T-helper 17 cell (primary cell): ENCODE data around the gene PDYN. TPM values are rescaled to one million over a fixed set of nuclear protein-coding genes. Genes with fewer than 3 reads are reported as not detected.

Experiments used
- ATAC-seq: fragments of 150-1000 bp; cut with Tn5 transposase; 2 replicates; pipeline ENCODE4 v1.10.0; 2021; ENCODE audit warnings: mild to moderate bottlenecking, moderate library complexity
- DNase-seq, 3 donors: peaks; one replicate each; pipeline versions ENCODE4 v3.0.0 to v3.0.0-alpha.2; 2020 to 2021
- H3K9me3 ChIP-seq: one replicate; pipeline ENCODE4 v1.7.0; 2013; ENCODE audit warnings: low read length, mild to moderate bottlenecking; ENCODE audit not compliant: control insufficient read depth, poor library complexity, severe bottlenecking
- H3K27ac Mint-ChIP-seq: one replicate; pipeline ENCODE4 v1.8.0; 2022; ENCODE audit warnings: mild to moderate bottlenecking, moderate library complexity, mixed read lengths
- H3K27me3 Mint-ChIP-seq: one replicate; pipeline ENCODE4 v1.8.0; 2022; ENCODE audit warnings: mixed read lengths
- H3K36me3 Mint-ChIP-seq: one replicate; pipeline ENCODE4 v1.8.0; 2022; ENCODE audit warnings: low read depth, mixed read lengths
- H3K4me1 Mint-ChIP-seq: one replicate; pipeline ENCODE4 v1.8.0; 2022; ENCODE audit warnings: mild to moderate bottlenecking, mixed read lengths
- H3K4me3 Mint-ChIP-seq: one replicate; pipeline ENCODE4 v1.8.0; 2022; ENCODE audit warnings: mild to moderate bottlenecking, moderate library complexity, mixed read lengths
- total RNA-seq, 4 donors: library from RNA in 2 of 4; stranded (reverse) in 2 of 4; gene quantifications; one replicate each; pipeline ENCODE4 v1.2.3 and lab custom pipeline; 2022 to 2026

The PDYN gene
- total RNA-seq, 2 donors from 2014 or later: not detected

GRCh38 chr20:1932971-1933370 lies 60.9 kb downstream of the PDYN start:
- H3K27me3 Mint-ChIP-seq: peaks cover 87% of the 10 kb centered on the region
- H3K4me1 Mint-ChIP-seq: no peaks in the 10 kb centered on the region
- no peak for DNase-seq
- peaks cover 5% of the 10 kb centered on the region for H3K36me3 Mint-ChIP-seq
- no peak overlapping the region for H3K27ac Mint-ChIP-seq
- H3K4me3 Mint-ChIP-seq: no peak overlapping the region
- no peaks in the 10 kb centered on the region for H3K9me3 ChIP-seq
- no peak for ATAC-seq

DNA sequence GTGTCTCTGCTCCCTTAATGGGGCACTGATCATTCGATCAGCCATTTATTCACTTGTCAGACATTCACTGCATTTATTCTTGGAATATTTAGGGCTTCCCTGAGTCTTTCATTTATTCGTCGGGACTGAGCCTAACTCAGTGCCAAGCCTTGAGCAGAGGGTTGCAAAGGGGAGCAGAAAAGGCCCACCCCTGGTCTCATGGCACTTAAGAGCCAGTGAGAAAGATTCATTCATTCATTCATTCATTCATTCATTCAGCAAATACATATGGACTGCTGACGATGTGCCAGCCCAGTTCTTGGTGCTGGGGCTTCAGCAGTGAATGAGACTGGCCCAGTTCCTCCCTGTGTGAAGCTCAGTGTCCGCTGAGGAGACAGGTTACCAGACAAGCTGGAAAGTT lies 62.0 kb downstream of the PDYN start:
- Mint-ChIP-seq H3K27ac (no peak overlapping the region), H3K27me3 (peaks cover 86% of the 10 kb centered on the region), H3K4me1 (no peaks in the 10 kb centered on the region), H3K4me3 (no peak overlapping the region), H3K36me3 (peaks cover 5% of the 10 kb centered on the region)
- no peaks in the 10 kb centered on the region for H3K9me3 ChIP-seq
- no peak for ATAC-seq
- DNase-seq: no peak

DNA sequence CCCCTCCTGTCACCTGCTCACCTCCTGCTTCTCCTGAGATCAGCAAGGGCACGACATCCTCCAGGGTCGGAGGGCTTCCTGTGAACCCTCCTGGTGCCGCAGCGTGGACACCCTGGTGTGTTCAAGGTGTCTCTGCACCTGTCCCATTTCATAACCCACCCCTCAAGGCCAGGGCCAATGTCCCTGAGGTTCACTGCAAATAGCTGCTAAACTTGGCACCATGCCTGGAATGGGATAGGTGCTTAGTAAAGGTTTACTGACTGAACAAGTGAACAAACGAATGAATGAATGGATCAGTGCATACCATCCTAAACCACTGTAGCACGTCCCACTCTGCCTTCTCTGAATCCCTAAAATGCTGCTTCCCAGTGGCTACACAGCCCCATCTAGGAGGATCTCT lies 63.7 kb downstream of the PDYN start:
- Mint-ChIP-seq H3K4me3 (no peak overlapping the region), H3K27me3 (peaks cover 76% of the 10 kb centered on the region), H3K27ac (no peak overlapping the region), H3K4me1 (no peaks in the 10 kb centered on the region), H3K36me3 (peaks cover 5% of the 10 kb centered on the region)
- H3K9me3 ChIP-seq: no peaks in the 10 kb centered on the region
- DNase-seq: no peak
- ATAC-seq: no peak

- no peaks in the 10 kb centered on the region for H3K9me3 ChIP-seq
- no peak overlapping the region for H3K27ac Mint-ChIP-seq
- DNase-seq (no peak), ATAC-seq (no peak)
- H3K27me3 Mint-ChIP-seq: peaks cover 75% of the 10 kb centered on the region
- peaks cover 5% of the 10 kb centered on the region for H3K36me3 Mint-ChIP-seq
- H3K4me3 Mint-ChIP-seq: no peak overlapping the region
- no peaks in the 10 kb centered on the region for H3K4me1 Mint-ChIP-seq
Measured at GRCh38 chr20:1929460-1929859, 64.4 kb downstream of the PDYN start.

DNA sequence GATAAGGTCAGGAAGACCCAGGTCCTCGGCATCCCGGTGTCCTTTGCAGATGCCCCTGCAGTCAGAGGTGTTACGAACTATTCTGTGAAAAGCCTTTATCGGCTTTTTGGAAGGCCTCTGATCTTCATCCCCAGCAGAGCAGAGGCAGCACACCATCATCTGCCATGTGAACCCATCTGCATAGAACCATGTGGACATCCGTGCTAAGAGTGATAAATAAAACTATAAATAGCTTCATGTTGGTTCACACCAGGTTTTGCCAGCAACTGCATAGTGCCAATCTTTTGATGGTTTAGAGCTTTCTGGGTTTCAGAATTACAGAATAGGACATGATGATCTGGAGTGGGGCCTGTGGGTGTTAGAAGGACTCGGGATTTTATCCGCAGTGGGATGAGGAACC lies 65.1 kb downstream of the PDYN start:
- DNase-seq (no peak), ATAC-seq (no peak)
- Mint-ChIP-seq H3K36me3 (peaks cover 5% of the 10 kb centered on the region), H3K27me3 (peaks cover 68% of the 10 kb centered on the region), H3K27ac (no peak overlapping the region), H3K4me3 (no peak overlapping the region), H3K4me1 (no peaks in the 10 kb centered on the region)
- H3K9me3 ChIP-seq: no peaks in the 10 kb centered on the region

Other genes starting within 250 kb of the PDYN start
- gene SIRPA, start 98.7 kb downstream of the PDYN start, total RNA-seq: 1 to 10 TPM in 1 of 2 donors, under 1 TPM in 1; 0.86 to 2.6 TPM
- 10 to 100 TPM; 16.4 to 17.8 TPM for gene STK35, start 107.8 kb upstream of the PDYN start, total RNA-seq